HG03565 (cell line): ENCODE data around the gene PRMT7.

ENCODE experiments used
- ATAC-seq: cut with Tn5 transposase; IDR thresholded peaks from one replicate; pipeline ENCODE4 v1.9.1; 2021; ENCODE audit warnings: mild to moderate bottlenecking, moderate library complexity; ENCODE audit not compliant: unreplicated experiment

Gene PRMT7

DNA sequence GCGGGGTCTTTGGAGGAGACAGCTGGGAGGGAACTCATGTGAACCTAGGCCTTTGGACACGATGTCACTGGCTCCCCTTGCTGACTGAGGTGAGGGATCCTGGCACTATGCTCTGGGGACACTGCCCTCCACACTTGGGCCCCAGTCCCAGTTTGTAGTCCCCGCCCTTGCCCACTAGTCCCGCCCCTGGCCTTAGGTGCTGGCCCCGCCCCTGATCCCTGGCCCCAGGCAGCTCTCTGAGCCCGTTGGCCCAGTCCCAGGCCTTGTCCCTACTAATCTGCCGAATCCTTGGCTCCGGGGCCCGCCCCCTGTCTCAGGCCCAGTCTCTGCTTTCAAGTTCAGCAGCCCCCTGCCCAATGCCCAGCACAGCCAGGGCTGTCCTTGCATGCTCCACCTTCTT, 76.5 kb downstream of the PRMT7 start:
- ATAC-seq = no peak

DNA sequence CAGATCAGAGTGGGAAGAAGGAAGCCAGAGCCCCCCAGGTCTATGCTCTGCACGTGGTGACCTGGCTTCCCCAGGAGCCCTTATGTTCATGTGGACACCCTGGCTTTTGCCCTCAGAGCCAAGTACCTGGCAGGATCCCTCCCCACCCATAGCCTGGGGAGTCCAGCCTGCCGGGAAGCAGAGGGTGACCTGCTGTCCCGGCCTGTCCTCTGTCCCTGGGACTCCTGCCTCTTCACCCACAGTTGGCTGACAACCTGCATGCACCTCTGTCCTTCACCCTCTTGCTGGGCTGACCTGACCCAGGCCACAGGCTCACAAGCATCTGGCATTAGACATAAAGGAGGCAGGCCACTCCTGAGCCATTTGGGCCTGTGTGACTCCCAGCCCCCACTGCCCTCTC, 77.3 kb downstream of the PRMT7 start:
- no peak for ATAC-seq

DNA sequence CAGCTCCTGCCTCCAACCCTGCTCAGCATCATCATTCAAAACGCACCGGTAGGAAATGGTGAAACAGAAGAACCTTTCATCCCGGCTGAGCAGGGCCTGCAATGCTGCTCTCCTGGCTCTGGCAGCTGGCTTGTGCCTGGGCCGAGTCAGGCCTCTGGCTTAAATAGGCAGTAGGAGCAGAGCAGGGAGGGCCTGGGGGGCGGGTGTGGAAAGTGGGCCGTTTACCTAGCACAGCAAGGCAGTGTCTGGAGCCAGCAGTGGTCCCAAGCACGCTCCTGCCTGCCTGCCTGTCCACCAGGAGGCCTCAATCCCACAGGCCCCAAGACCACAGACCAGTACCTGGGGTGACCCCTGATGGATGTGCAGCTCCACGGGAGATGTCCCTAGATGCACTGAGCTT, 78.2 kb downstream of the PRMT7 start:
- no peak for ATAC-seq

DNA sequence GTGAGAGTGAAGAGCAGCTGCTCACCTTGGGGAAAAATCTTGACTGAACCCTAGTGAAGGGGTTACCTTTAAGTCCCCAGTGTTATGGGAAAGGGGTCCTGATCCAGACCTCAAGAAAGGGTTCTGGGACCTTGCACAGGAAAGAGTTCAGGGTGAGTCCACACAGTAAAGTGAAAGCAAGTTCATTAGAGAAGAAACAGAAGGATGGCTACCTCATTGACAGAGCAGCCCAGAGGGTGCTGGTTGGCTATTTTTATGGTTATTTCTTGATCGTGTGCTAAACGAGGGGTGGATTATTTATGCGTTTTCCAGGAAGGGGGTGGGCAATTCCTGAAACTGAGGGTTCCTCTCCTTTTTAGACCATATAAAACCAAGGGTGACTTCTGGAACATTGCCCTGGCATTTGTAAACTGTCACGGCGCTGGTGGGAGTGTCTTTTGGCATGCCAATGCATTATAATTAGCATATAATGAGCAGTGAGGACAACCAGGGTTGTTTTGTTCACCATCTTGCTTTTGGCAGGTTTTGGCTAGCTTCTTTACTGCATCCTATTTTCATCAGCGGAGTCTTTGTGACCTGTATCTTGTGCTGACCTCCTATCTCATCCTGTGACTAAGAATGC, 79.0 kb downstream of the PRMT7 start:
- no peak for ATAC-seq

DNA sequence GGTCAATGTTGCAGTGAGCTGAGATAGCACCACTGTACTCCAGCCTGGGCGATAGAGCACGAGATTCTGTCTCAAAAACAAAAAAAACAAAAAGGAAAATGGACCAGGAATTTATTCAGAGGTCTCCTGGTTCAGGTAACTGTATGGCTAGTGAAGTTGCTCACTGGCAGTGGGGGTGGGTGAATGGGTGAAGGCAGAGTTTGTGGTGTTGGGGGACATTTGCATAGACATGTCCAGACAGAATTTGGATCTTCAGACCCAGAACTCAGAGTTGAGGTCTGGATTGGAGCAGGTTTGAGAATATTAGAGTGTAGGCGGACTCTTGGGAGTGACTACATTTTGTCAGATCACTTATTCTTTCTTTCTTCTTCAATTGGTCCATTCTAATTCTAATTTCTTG, 82.5 kb downstream of the PRMT7 start:
- ATAC-seq = no peak

DNA sequence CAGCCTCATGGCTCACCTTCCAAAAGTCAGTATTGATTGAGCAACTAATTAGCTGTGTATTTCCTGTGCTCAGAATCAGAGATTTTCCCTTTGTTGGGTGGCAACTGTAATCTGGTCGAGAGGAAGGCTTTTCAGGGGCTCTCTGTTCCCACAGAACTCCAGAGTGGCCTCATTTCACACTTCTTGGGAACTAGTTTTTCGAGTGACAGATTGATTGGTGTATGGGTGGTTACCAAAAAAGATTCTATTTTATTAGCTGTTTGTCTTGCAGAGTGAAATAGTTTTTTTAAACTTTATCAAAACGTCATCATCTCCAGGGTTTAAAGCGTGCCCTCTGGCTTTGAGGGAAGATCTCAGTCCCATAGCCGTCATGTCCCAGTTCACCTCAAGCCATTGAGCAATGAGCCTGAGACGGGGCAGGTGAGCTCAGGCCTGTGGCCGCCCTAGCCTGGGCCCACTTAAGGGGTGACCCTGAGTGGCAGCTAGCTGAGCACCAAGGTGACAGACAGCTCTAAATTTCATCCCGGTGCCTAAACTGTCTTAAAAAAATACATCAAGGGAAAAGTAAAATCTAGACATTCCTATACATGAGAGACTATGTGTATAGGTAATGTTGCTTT, 84.5 kb downstream of the PRMT7 start:
- ATAC-seq = no peak

DNA sequence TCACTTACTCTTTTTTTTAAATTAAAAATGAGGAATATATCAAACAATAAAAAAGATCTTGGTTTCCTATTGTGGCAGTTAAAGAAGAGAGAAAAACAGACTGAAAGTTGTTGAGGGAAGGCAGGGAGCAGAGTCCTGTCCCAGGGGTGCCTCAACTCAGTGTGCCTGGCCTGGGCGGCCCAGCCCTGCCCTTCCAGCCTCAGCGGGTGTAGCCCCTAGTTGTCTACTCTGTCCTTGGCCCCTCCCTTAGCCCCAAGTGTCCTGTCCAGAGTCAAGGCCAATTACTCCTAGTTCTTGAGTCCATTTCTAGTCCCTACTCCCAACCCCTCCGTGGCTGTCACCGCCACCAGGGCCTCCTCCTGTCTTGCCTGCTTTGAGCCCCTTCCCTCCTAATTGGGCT, 85.0 kb downstream of the PRMT7 start:
- no peak for ATAC-seq

DNA sequence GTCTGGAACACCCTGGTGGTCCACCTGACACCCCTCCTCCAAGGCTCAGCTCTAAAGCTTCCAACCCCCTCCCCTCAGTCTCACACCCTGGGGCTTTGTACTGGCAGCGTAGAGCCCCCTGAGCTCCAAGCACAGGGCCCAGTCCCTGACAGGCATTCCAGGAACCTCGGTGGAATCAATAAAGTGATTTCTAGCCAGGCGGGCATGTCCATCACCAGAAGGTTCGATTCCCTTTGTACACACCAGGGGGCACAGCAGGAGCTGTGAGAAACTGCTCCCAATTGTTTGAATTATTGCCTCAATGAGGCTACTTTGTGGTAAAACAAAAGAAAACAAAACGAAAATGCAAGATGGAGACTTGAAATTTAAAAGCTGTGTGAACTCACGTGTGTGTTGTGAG, 85.7 kb downstream of the PRMT7 start:
- no peak for ATAC-seq

DNA sequence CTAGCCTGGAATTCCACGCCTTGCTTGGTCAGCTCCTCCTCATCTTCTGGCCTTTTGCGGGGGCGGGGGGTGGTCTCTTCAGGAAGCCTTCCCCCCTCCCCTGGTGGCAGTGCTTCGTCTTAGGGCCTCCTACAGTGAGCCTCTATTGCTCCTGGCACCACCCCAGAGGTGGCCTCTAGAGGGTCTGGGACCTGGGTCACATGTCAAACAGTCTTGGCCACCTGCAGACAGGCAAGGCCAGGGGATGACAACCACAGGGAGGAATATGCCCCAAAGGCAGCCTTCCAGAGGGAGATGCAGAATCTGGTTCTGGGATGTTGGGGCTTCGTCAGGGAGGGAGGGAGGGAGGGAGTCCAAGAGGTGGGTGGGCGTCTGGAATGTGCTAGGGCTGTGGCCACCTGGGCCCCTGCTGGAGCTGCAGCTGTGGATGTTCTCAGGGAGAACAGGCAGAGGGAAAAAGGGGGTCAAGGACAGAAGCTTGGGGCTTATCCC, 86.9 kb downstream of the PRMT7 start:
- no peak for ATAC-seq

DNA sequence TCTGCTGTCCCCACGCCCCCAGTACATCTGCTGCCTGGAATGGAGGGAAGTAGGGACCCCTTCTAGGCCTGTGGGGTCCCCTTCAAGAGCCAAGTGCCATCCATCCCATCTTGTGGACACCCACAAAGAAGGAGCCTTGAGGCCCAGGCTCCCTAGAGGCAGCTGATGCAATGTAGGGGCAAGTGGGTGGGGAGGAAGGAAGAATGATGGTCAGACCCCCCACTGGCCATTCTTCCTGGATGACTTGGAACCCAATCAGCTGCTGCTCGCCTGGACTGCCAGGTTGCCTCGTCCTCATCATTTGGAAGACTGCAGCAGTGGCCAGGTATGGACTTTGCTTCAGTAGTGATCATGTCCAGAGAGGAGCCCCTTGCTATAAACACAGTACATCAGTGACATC, 88.6 kb downstream of the PRMT7 start:
- ATAC-seq = no peak

DNA sequence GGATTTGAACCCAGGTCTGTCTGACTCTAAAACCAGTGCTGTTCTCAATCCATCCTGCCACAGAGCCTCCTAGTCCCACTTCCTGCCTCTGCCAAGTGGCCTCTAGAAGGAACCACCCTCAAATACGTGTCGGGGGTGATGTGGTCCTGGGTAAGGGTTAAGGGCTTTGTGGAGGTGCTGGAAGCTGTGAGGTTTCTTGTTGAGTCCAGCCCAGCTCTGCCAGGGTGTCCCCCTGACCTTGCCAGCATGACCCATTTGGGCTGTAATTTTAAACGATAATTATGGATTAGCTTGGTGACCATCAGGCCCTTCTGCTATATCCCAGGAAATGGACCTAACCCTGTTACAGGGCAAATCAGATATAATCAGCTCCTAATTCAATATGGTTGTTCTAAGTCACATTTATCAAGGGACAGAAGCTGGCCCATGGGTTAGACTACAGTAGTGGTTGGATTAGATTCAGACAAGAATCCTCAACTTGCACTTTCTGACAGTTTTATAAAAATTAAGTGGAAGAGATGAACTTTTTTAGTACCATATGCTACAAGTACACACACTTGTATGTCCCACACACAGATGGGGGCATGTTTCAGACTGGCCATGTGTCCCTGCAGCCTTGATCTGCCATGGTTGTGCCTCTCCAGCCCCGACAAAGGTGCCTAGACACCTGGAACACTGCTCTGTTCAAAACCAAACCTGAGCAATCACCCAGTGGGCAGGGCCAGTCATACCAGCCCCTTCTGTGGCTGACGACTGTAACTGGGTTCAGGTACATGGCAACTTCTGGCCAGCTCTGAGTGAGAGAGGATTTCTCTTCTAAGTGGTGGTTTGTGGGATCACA, 89.5 kb downstream of the PRMT7 start:
- ATAC-seq = no peak

DNA sequence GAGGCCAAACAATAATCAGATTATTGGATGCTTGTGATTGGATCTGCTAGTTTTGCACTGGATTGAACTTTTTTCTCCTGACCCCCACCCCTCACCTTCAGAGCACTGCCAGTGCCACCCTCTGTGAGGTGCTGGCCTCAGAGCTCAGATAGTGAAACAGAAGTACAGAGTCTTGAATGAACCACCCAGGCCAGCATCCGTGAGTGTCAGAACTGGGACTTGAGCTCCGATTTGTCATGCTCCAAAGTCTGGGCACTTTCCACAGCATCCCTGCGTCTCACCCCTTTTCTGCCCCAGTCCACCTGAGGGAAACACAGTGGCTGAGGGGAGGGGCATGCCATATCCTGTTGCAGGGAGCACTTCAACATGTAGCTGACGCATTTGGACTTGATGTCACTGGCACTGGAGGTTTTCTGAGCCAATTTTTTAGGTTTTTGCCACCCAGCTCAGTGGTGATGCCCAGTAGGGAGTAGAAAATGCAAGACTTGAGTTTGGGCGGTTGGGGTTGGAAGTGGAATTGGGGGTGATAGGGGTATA, 90.2 kb downstream of the PRMT7 start:
- ATAC-seq = no peak

DNA sequence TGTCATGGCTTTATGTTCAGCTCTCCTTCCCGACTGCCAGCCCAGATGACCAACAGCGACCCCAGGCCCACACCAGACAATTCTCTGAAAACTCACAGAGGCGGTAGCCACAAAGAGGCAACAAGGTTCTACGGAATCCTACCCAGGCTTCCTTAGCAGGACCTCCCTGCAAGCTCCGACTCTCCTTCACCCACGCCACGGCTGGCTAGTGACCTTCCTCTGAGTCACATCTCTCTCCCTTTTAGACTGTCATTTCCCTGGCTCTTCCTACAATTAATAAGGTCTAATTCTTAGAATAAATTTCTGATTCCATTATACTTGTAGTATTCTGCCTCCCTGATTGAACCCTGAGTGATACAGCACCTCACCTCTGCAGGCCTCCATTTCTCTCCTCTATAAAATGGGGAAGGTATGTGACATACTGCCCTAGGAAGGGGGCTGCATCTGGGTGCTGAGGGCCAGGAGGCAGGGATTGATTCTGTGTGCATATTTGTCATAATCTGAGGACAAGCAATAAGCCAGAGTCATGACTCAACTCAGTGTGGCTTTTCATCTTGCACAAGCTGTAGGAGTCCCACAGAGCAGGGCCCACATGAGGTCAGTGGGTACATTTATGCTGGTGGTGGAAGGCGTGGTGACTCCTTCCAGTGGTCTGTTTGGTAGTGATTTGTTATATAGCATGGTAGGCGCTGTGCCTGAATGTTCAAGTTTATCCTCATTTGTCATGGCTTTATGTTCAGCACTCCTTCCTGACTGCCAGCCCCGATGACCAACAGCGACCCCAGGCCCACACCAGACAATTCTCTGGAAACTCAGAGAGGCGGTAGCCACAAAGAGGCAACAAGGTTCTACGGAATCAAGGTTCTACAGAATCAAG, 91.3 kb downstream of the PRMT7 start:
- no peak for ATAC-seq

DNA sequence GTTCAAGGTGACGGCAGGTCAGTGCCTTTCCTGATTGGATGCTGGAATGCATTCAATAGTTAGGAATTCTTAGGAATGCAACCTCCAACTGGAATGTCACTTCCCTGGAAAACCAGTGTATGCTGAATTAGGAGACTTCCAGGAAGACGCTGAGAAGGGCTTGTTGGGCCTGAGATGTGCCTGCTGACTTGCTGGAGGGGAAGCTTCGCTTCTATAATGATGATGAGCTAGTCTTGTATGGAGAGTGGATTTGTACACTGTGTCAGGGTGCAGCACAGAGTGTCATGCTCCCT, 91.9 kb downstream of the PRMT7 start:
- ATAC-seq = no peak

DNA sequence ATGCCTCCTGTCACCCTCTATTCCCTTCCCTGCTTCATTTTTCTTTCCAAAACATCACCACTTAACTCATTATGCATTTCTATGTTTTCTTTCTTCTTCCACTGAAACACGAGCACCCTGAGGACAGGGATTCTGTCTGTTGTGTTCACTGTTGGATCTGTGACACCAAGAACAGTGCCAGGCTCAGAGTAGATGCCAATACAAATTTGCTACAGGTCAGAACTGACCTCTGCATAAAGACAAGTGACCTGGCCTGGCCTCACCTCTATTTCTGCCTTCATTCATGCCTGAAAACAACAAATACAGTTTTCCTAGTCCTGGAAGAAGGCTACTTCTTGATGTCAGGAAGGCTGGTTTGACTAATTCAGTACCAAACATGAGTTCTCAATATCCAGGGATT, 92.4 kb downstream of the PRMT7 start:
- no peak for ATAC-seq

DNA sequence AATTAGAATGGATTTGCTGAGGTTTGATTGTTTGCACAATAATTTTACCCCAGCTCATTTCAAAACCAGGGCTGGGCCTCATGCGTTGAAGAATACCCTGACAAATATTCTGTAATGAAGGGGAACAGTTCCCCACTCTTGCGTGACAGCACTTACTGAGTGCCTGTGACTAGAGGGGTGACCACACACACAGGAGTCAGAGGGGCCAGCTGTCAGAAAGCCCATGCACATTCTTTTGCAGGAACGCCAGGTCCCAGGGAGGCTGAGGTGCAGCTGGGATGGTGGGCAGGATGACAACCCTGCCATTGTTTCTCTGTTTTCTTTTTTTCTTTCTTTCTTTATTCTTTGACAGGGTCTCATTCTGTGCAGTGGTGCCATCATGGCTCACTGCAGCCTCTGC, 92.9 kb downstream of the PRMT7 start:
- ATAC-seq = no peak

DNA sequence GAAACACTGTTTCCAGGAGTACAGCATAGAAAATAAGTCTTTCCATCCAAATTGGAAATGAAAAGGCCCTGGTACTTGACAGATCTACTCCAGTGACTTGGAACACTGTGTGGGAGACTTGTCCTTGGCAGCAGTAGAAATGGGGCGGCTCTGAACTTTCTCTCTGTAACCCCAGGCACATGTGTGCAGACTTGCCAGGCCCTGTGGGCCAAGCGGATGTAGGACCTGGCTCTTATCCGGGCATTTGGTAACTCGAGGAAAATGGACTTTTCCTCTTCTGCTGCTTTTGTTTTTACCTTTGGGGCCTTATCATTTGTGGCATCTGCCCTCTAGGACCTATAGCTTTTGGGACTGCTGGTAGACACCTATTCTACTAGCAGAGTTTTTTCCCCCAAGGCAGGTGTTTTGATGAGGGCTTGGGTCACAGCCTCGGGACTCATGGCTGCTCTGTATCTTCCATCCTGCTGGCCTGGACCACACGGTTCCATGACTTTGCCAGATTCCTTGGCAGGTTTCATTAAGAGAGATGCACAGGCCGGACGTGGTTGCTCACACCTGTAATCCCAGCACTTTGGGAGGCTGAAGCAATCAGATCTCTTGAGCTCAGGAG, 94.0 kb downstream of the PRMT7 start:
- ATAC-seq = no peak

DNA sequence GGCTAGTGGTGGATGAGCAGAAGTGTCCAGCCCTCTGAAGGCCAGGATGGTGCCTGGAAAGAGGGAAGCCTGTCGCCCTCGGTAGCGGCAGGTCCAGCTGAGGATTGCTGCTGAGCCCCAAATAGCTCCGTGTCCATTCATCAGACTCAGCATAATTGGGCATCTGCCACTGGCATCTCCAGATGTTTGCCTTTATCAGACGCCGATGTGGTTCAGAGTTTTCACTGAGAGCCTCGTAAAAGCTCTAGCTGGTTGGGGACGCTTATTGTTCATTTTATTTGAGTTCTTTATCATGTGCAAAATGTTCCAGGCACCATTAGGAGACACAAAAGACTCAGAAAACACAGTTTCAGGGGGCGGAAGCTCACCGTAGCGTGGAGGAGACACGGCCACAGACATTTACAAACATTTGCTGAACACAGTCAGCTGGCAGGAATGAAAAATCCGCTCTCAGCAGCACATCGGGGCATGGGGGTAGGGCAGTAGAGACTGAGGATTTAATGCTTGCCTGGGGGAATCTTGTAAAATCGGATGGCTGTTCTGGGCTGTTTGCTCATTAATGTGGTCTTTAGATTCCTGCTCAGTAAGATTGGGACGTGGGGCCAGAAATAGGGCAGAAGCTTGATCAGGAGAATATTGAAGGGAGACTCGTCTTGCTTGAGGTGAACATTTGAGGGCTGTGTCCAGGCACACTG, 95.8 kb downstream of the PRMT7 start:
- ATAC-seq = no peak
